SK-N-SH (cell line): Measurements from ENCODE around the gene DCANP1.

Source experiments
- CTCF ChIP-seq: fragments of 200-600 bp; sonication (generic); IDR thresholded peaks from 2 replicates; pipeline ENCODE4 v1.6.1; 2017; ENCODE audit warnings: antibody characterized with exemption, mild to moderate bottlenecking, moderate library complexity
- EZH2phosphoT487 ChIP-seq: fragments of 200-600 bp; sonication (generic); IDR thresholded peaks from 2 replicates; pipeline ENCODE4 v1.6.1; 2017; ENCODE audit warnings: low read depth, mixed run types, mild to moderate bottlenecking, antibody characterized with exemption, moderate library complexity, borderline replicate concordance
- MXI1 ChIP-seq: IDR thresholded peaks from 2 replicates; pipeline ENCODE4 v1.6.1; 2012; ENCODE audit warnings: mild to moderate bottlenecking, low read depth, low read length, improper control_type of control experiment
- TAF1 ChIP-seq: IDR thresholded peaks from 2 replicates; pipeline ENCODE4 v1.6.1; 2012; ENCODE audit warnings: low read depth, mild to moderate bottlenecking, low read length, moderate library complexity, borderline replicate concordance

DNA sequence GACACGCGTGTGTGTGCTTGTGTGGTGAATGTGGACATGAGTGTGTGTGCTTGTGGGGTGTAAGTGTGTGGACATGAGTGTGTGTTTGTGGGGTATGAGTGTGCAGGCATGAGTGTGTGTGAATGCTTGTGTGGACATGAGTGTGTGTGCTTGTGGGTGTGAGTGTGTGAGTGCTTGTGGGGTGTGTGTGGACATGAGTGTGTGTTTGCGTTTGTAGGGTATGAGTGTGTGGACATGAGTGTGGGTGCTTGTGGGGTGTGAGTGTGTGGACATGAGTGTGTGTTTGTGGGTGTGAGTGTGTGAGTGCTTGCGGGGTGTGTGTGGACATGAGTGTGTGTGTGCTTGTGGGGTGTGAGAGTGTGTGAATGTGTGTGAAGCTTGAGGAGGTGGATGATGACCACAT, 34.8 kb upstream of the DCANP1 start:
- no peak for TF ChIP-seq CTCF
- TF ChIP-seq EZH2phosphoT487, result no peak
- no peak for TF ChIP-seq TAF1
- no peak for TF ChIP-seq MXI1
